ENCODE results near the gene BLID. TPM values are rescaled to one million over a fixed set of nuclear protein-coding genes. Genes with fewer than 3 reads are reported as not detected.

BLID gene
- polyA plus RNA-seq, 4 donors, result not detected

DNA sequence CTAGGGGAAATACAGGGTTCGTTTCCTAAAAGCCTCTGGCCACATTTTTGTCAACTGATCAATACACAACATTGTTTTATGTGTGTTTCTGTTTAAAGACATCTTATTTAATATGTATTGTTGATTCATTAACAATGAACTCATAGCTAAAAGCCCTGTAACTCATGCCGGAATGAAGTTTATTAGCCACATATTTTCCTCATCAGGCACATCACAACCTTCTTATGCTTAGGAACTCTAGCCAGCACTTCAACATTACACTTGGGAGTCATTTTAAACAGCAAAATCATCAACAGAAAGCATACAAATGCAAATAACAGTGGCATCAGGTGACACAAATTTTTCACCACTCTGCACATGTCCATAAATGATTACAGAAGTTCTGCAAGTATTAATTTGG lies 15.1 kb upstream of the BLID start:
- H3K27ac ChIP-seq (ENCODE audit: low read depth in 1 of 3, low read length in 2 of 3), result no peak overlapping the region
- 50 to 64% (median 63%) methylated on average over 2 of the region's 2 CpGs for WGBS, 3 donors
- H3K4me1 ChIP-seq (ENCODE audit: control insufficient read depth in 3 of 3, insufficient read depth in 2 of 3, low read depth in 1 of 3, low read length in 2 of 3), result no peaks in the 10 kb centered on the region
- no peak overlapping the region for H3K4me3 ChIP-seq (ENCODE audit: low read depth in 1 of 3, low read length in 3 of 3)
- no peaks in the 10 kb centered on the region for H3K36me3 ChIP-seq (ENCODE audit: control insufficient read depth in 3 of 3, insufficient read depth in 2 of 3, low read depth in 1 of 3, low read length in 3 of 3)
- FAIRE-seq (no peak), DNase-seq (no peak)
- no peaks in the 10 kb centered on the region for H3K9me3 ChIP-seq (ENCODE audit: control insufficient read depth in 2 of 2, insufficient read depth in 1 of 2, low read depth in 1 of 2, low read length in 1 of 2)
- H3K27me3 ChIP-seq (ENCODE audit: control insufficient read depth in 3 of 3, insufficient read depth in 3 of 3, low read length in 3 of 3), result no peaks in the 10 kb centered on the region

DNA sequence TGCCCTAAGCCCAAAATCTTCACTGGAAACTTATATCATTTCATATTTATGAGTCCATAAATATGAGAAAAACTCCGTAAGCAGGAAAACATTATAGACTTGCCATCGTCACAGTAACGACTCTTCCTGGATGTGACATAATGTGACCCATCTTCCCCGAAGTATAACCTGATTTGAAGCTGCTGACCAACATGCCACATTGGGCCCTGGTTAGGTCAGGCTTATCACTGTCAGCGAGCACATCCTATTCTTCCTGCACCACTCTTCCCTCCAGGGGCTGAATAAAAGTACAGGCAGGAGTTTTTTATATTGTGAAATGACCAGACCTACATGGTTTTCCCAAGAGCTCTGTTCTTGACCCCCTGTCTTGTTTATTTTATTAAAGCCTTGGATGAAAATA lies 12.1 kb upstream of the BLID start:
- no peak overlapping the region for H3K4me3 ChIP-seq (ENCODE audit: low read depth in 1 of 3, low read length in 3 of 3)
- no peaks in the 10 kb centered on the region for H3K9me3 ChIP-seq (ENCODE audit: control insufficient read depth in 2 of 2, insufficient read depth in 1 of 2, low read depth in 1 of 2, low read length in 1 of 2)
- FAIRE-seq (no peak), DNase-seq (no peak)
- 85 to 89% (median 86%) methylated on average over 5 of the region's 5 CpGs for WGBS, 3 donors
- H3K4me1 ChIP-seq (ENCODE audit: control insufficient read depth in 3 of 3, insufficient read depth in 2 of 3, low read depth in 1 of 3, low read length in 2 of 3), result no peaks in the 10 kb centered on the region
- no peak overlapping the region for H3K27ac ChIP-seq (ENCODE audit: low read depth in 1 of 3, low read length in 2 of 3)
- H3K36me3 ChIP-seq (ENCODE audit: control insufficient read depth in 3 of 3, insufficient read depth in 2 of 3, low read depth in 1 of 3, low read length in 3 of 3), result no peaks in the 10 kb centered on the region
- H3K27me3 ChIP-seq (ENCODE audit: control insufficient read depth in 3 of 3, insufficient read depth in 3 of 3, low read length in 3 of 3), result no peaks in the 10 kb centered on the region

DNA sequence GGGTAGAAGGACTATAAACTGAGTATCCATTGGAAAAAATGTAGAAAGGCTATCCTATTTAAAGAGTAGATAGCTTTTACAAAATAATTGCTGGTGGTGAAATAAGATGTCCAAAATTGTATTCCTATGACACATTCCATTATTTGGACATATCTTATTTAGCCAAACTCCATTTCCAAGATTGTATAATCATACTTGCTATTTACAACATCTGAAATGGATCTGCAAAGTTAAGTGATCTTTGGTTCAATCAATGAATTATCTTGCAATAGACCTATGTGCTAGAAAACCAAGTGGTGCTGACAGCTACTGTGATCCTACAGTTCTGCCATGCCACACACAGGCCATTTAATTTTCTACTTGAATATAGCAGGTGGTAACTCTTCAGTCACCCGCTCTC lies 11.0 kb upstream of the BLID start:
- no peaks in the 10 kb centered on the region for H3K36me3 ChIP-seq (ENCODE audit: control insufficient read depth in 3 of 3, insufficient read depth in 2 of 3, low read depth in 1 of 3, low read length in 3 of 3)
- H3K4me3 ChIP-seq (ENCODE audit: low read depth in 1 of 3, low read length in 3 of 3), result no peak overlapping the region
- no peaks in the 10 kb centered on the region for H3K9me3 ChIP-seq (ENCODE audit: control insufficient read depth in 2 of 2, insufficient read depth in 1 of 2, low read depth in 1 of 2, low read length in 1 of 2)
- DNase-seq, result no peak
- H3K27me3 ChIP-seq (ENCODE audit: control insufficient read depth in 3 of 3, insufficient read depth in 3 of 3, low read length in 3 of 3), result no peaks in the 10 kb centered on the region
- no peak for FAIRE-seq
- 84 to 100% (median 96%) methylated on average over 1 of the region's 1 CpG for WGBS, 3 donors
- H3K27ac ChIP-seq (ENCODE audit: low read depth in 1 of 3, low read length in 2 of 3), result no peak overlapping the region
- no peaks in the 10 kb centered on the region for H3K4me1 ChIP-seq (ENCODE audit: control insufficient read depth in 3 of 3, insufficient read depth in 2 of 3, low read depth in 1 of 3, low read length in 2 of 3)

DNA sequence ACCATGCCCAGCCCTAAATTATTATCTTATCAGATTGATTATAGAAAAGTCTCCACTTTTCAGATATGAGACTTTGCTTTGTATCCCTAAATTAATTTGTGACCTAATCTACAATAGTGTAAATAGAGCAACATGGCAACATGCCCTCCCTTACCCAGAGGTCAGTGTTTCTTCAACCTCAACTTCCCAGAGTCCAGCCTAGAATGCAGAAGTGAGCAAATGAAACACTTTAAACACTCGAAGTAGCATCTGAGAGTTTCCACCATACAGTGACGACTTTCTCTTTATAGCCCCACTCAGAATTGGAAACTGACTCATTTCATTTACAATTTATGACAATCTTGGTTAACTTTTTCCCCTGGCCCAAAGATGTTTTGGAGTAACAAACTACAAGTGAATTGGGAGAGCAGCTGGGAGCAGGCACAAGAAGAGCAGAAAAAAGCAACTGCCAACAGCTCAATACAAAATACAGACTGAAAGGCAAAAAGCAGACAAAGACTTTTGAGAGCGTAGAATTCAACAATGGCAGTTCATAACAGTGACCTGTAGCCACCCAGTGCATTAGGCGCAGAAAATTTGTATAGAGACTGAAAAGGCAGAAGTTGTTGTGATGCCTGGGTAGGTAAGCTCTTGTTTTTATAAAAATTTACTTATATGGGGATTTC lies 10.1 kb upstream of the BLID start:
- WGBS, 3 donors, result 67 to 70% (median 70%) methylated on average over 4 of the region's 4 CpGs
- no peak for DNase-seq
- Histone ChIP-seq H3K36me3 (ENCODE audit: control insufficient read depth in 3 of 3, insufficient read depth in 2 of 3, low read depth in 1 of 3, low read length in 3 of 3) (no peaks in the 10 kb centered on the region), H3K4me1 (ENCODE audit: control insufficient read depth in 3 of 3, insufficient read depth in 2 of 3, low read depth in 1 of 3, low read length in 2 of 3) (no peaks in the 10 kb centered on the region), H3K27me3 (ENCODE audit: control insufficient read depth in 3 of 3, insufficient read depth in 3 of 3, low read length in 3 of 3) (no peaks in the 10 kb centered on the region), H3K4me3 (ENCODE audit: low read depth in 1 of 3, low read length in 3 of 3) (no peak overlapping the region), H3K27ac (ENCODE audit: low read depth in 1 of 3, low read length in 2 of 3) (no peak overlapping the region), H3K9me3 (ENCODE audit: control insufficient read depth in 2 of 2, insufficient read depth in 1 of 2, low read depth in 1 of 2, low read length in 1 of 2) (no peaks in the 10 kb centered on the region)
- FAIRE-seq, result no peak

GRCh38 chr11:122123263-122123929 lies 7.4 kb upstream of the BLID start:
- Histone ChIP-seq H3K36me3 (ENCODE audit: control insufficient read depth in 3 of 3, insufficient read depth in 2 of 3, low read depth in 1 of 3, low read length in 3 of 3) (no peaks in the 10 kb centered on the region), H3K27me3 (ENCODE audit: control insufficient read depth in 3 of 3, insufficient read depth in 3 of 3, low read length in 3 of 3) (no peaks in the 10 kb centered on the region), H3K27ac (ENCODE audit: low read depth in 1 of 3, low read length in 2 of 3) (no peak overlapping the region), H3K9me3 (ENCODE audit: control insufficient read depth in 2 of 2, insufficient read depth in 1 of 2, low read depth in 1 of 2, low read length in 1 of 2) (no peaks in the 10 kb centered on the region), H3K4me3 (ENCODE audit: low read depth in 1 of 3, low read length in 3 of 3) (no peak overlapping the region), H3K4me1 (ENCODE audit: control insufficient read depth in 3 of 3, insufficient read depth in 2 of 3, low read depth in 1 of 3, low read length in 2 of 3) (no peaks in the 10 kb centered on the region)
- 77 to 90% (median 85%) methylated on average over 3 of the region's 3 CpGs for WGBS, 3 donors
- DNase-seq (no peak), FAIRE-seq (no peak)

- 42 to 59% (median 44%) methylated on average over 2 of the region's 2 CpGs for WGBS, 3 donors
- FAIRE-seq (no peak), DNase-seq (no peak)
- H3K4me1 ChIP-seq (ENCODE audit: control insufficient read depth in 3 of 3, insufficient read depth in 2 of 3, low read depth in 1 of 3, low read length in 2 of 3), result no peaks in the 10 kb centered on the region
- no peaks in the 10 kb centered on the region for H3K36me3 ChIP-seq (ENCODE audit: control insufficient read depth in 3 of 3, insufficient read depth in 2 of 3, low read depth in 1 of 3, low read length in 3 of 3)
- no peaks in the 10 kb centered on the region for H3K27me3 ChIP-seq (ENCODE audit: control insufficient read depth in 3 of 3, insufficient read depth in 3 of 3, low read length in 3 of 3)
- H3K27ac ChIP-seq (ENCODE audit: low read depth in 1 of 3, low read length in 2 of 3), result no peak overlapping the region
- H3K4me3 ChIP-seq (ENCODE audit: low read depth in 1 of 3, low read length in 3 of 3), result no peak overlapping the region
- no peaks in the 10 kb centered on the region for H3K9me3 ChIP-seq (ENCODE audit: control insufficient read depth in 2 of 2, insufficient read depth in 1 of 2, low read depth in 1 of 2, low read length in 1 of 2)
Measured at GRCh38 chr11:122122179-122122578, 6.2 kb upstream of the BLID start.

GRCh38 chr11:122120096-122120495 lies 4.1 kb upstream of the BLID start:
- H3K9me3 ChIP-seq (ENCODE audit: control insufficient read depth in 2 of 2, insufficient read depth in 1 of 2, low read depth in 1 of 2, low read length in 1 of 2), result no peaks in the 10 kb centered on the region
- DNase-seq, result no peak
- no peaks in the 10 kb centered on the region for H3K4me1 ChIP-seq (ENCODE audit: control insufficient read depth in 3 of 3, insufficient read depth in 2 of 3, low read depth in 1 of 3, low read length in 2 of 3)
- H3K4me3 ChIP-seq (ENCODE audit: low read depth in 1 of 3, low read length in 3 of 3), result no peak overlapping the region
- FAIRE-seq, result no peak
- no peaks in the 10 kb centered on the region for H3K36me3 ChIP-seq (ENCODE audit: control insufficient read depth in 3 of 3, insufficient read depth in 2 of 3, low read depth in 1 of 3, low read length in 3 of 3)
- WGBS, 3 donors, result 82 to 87% (median 84%) methylated on average over 6 of the region's 6 CpGs
- no peak overlapping the region for H3K27ac ChIP-seq (ENCODE audit: low read depth in 1 of 3, low read length in 2 of 3)
- H3K27me3 ChIP-seq (ENCODE audit: control insufficient read depth in 3 of 3, insufficient read depth in 3 of 3, low read length in 3 of 3), result no peaks in the 10 kb centered on the region

- H3K36me3 ChIP-seq (ENCODE audit: control insufficient read depth in 3 of 3, insufficient read depth in 2 of 3, low read depth in 1 of 3, low read length in 3 of 3), result no peaks in the 10 kb centered on the region
- no peak overlapping the region for H3K4me3 ChIP-seq (ENCODE audit: low read depth in 1 of 3, low read length in 3 of 3)
- H3K27ac ChIP-seq (ENCODE audit: low read depth in 1 of 3, low read length in 2 of 3), result no peak overlapping the region
- DNase-seq, result no peak
- no peaks in the 10 kb centered on the region for H3K4me1 ChIP-seq (ENCODE audit: control insufficient read depth in 3 of 3, insufficient read depth in 2 of 3, low read depth in 1 of 3, low read length in 2 of 3)
- no peaks in the 10 kb centered on the region for H3K9me3 ChIP-seq (ENCODE audit: control insufficient read depth in 2 of 2, insufficient read depth in 1 of 2, low read depth in 1 of 2, low read length in 1 of 2)
- FAIRE-seq, result no peak
- H3K27me3 ChIP-seq (ENCODE audit: control insufficient read depth in 3 of 3, insufficient read depth in 3 of 3, low read length in 3 of 3), result no peaks in the 10 kb centered on the region
Measured at GRCh38 chr11:122116591-122116990, 576 bp upstream of the BLID start.

DNA sequence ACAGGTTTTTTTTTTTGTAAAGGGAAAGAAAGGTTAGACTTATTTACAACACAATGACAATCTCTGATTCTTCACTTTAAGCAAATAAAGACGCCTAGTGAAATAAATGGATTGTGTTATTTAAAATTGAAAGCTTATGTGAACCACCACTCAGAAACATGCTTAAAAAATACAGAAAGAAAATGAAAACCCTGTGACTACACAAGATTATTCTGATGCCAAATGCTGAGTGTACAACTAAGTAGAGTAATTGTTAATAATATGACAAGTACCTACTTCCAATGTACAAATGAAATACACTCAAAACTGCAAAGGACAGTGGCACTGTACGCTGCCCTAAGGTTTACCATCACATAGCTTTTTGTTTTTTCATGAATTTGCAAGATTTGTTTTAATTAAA lies 1.0 kb downstream of the BLID start:
- H3K27ac ChIP-seq (ENCODE audit: low read depth in 1 of 3, low read length in 2 of 3), result no peak overlapping the region
- H3K9me3 ChIP-seq (ENCODE audit: control insufficient read depth in 2 of 2, insufficient read depth in 1 of 2, low read depth in 1 of 2, low read length in 1 of 2), result no peaks in the 10 kb centered on the region
- WGBS, 3 donors, result 44 to 69% (median 50%) methylated on average over 2 of the region's 2 CpGs
- DNase-seq (no peak), FAIRE-seq (no peak)
- no peaks in the 10 kb centered on the region for H3K4me1 ChIP-seq (ENCODE audit: control insufficient read depth in 3 of 3, insufficient read depth in 2 of 3, low read depth in 1 of 3, low read length in 2 of 3)
- H3K36me3 ChIP-seq (ENCODE audit: control insufficient read depth in 3 of 3, insufficient read depth in 2 of 3, low read depth in 1 of 3, low read length in 3 of 3), result no peaks in the 10 kb centered on the region
- H3K27me3 ChIP-seq (ENCODE audit: control insufficient read depth in 3 of 3, insufficient read depth in 3 of 3, low read length in 3 of 3), result no peaks in the 10 kb centered on the region
- no peak overlapping the region for H3K4me3 ChIP-seq (ENCODE audit: low read depth in 1 of 3, low read length in 3 of 3)
